SK-N-SH (cell line): Measurements from ENCODE around the gene TAS2R3. TPM values are rescaled to one million over a fixed set of nuclear protein-coding genes. Genes with fewer than 3 reads are reported as not detected.

Source experiments
- CTCF ChIA-PET: fragments of 300-600, 350-600 bp; formaldehyde crosslinking; extraction: SDS; loops from one replicate; lab custom pipeline; 2021; lab: Yijun Ruan, JAX
- POLR2A ChIA-PET: fragments of 350-600 bp; sonication (Branson Sonifier 250); formaldehyde crosslinking; extraction: SDS; loops from one replicate; lab custom pipeline; 2020; ENCODE audit warnings: antibody characterized with exemption, inconsistent platforms; lab: Yijun Ruan, JAX
- DNase-seq: peaks from one replicate; pipeline ENCODE4 v3.0.0; 2012
- H2AFZ ChIP-seq: fragments of 200-600 bp; sonication (generic); 2 replicates; pipeline ENCODE4 v1.8.1; 2016; ENCODE audit warnings: antibody characterized with exemption, mild to moderate bottlenecking, low read depth
- H3F3A ChIP-seq: fragments of 200-600 bp; sonication (generic); replicated peaks from 2 replicates; pipeline ENCODE3; 2016; ENCODE audit warnings: antibody characterized with exemption, mild to moderate bottlenecking; ENCODE audit not compliant: insufficient read depth
- H3K27ac ChIP-seq, 2 experiments: fragments of 200-500 bp in 1 of 2; fragments of 200-600 bp in 1 of 2; sonication (Bioruptor generic) in 1 of 2; sonication (generic), shearing (Covaris generic) in 1 of 2; 2 replicates each; pipeline versions ENCODE4 v1.5.1 to v1.6.1; 2014 to 2016; ENCODE audit warnings: low read depth in 2 of 2, inconsistent platforms in 1 of 2, low read length in 1 of 2, mild to moderate bottlenecking in 1 of 2, mixed read lengths in 1 of 2
- H3K27me3 ChIP-seq: fragments of 200-600 bp; sonication (generic), shearing (Covaris generic); 2 replicates; pipeline ENCODE4 v1.6.1; 2016; ENCODE audit warnings: mixed run types; ENCODE audit not compliant: insufficient read depth
- H3K36me3 ChIP-seq, 2 experiments: fragments of 200-500 bp in 1 of 2; fragments of 200-600 bp in 1 of 2; sonication (Bioruptor generic) in 1 of 2; sonication (generic) in 1 of 2; replicated peaks in 1 of 2; 2 replicates each; pipeline versions ENCODE3 to v1.5.1; 2014 to 2016; ENCODE audit warnings: low read length in 1 of 2, mild to moderate bottlenecking in 1 of 2; ENCODE audit not compliant: insufficient read depth in 2 of 2, control insufficient read depth in 1 of 2
- H3K4me1 ChIP-seq, 2 experiments: fragments of 200-500 bp in 1 of 2; fragments of 200-600 bp in 1 of 2; sonication (Bioruptor generic) in 1 of 2; sonication (generic), shearing (Covaris generic) in 1 of 2; 2 replicates each; pipeline versions ENCODE4 v1.5.1 to v1.6.1; 2014 to 2016; ENCODE audit warnings: low read depth in 1 of 2, low read length in 1 of 2, mixed run types in 1 of 2; ENCODE audit not compliant: insufficient read depth in 2 of 2, control insufficient read depth in 1 of 2
- H3K4me2 ChIP-seq: fragments of 200-600 bp; sonication (generic), shearing (Covaris generic); 2 replicates; pipeline ENCODE4 v1.6.1; 2017; ENCODE audit warnings: mixed run types
- H3K4me3 ChIP-seq, 2 experiments: fragments of 200-500 bp in 1 of 2; fragments of 200-600 bp in 1 of 2; sonication (Bioruptor generic) in 1 of 2; sonication (generic), shearing (Covaris generic) in 1 of 2; 2 replicates each; pipeline versions ENCODE4 v1.5.1 to v1.8.1; 2014 to 2016; ENCODE audit warnings: low read depth in 2 of 2, inconsistent platforms in 1 of 2, low read length in 1 of 2, mild to moderate bottlenecking in 1 of 2, mixed read lengths in 1 of 2, moderate library complexity in 1 of 2
- H3K79me2 ChIP-seq: fragments of 200-600 bp; sonication (generic); 2 replicates; pipeline ENCODE4 v1.8.1; 2017; ENCODE audit warnings: mild to moderate bottlenecking; ENCODE audit not compliant: insufficient read depth
- H3K9ac ChIP-seq: fragments of 200-600 bp; sonication (generic); 2 replicates; pipeline ENCODE4 v1.6.1; 2017; ENCODE audit warnings: mixed run types
- H3K9me2 ChIP-seq: fragments of 200-600 bp; sonication (generic); 2 replicates; pipeline ENCODE4 v1.6.1; 2017; ENCODE audit warnings: mixed run types
- H3K9me3 ChIP-seq: fragments of 200-600 bp; sonication (generic); 2 replicates; pipeline ENCODE4 v1.6.1; 2017; ENCODE audit warnings: mixed run types, mild to moderate bottlenecking, moderate library complexity
- H4K20me1 ChIP-seq: fragments of 200-600 bp; sonication (generic); 2 replicates; pipeline ENCODE4 v1.6.1; 2017; ENCODE audit warnings: mild to moderate bottlenecking, mixed run types; ENCODE audit not compliant: insufficient read depth
- FOXJ3 ChIP-seq: sonication (generic); formaldehyde crosslinking; IDR thresholded peaks from 2 replicates; pipeline ENCODE4 v1.5.1; 2020; ENCODE audit warnings: mild to moderate bottlenecking, missing genetic modification reagents
- FOXM1 ChIP-seq: IDR thresholded peaks from 2 replicates; pipeline ENCODE4 v1.4.0; 2012; ENCODE audit warnings: low read depth, mild to moderate bottlenecking
- GATA2 ChIP-seq: sonication (generic); formaldehyde crosslinking; IDR thresholded peaks from 2 replicates; pipeline ENCODE4 v1.5.0; 2020; ENCODE audit warnings: mild to moderate bottlenecking, missing genetic modification reagents
- NRF1 ChIP-seq: IDR thresholded peaks from 2 replicates; pipeline ENCODE4 v1.6.1; 2012; ENCODE audit warnings: low read depth, mild to moderate bottlenecking, low read length
- RAD21 ChIP-seq: IDR thresholded peaks from 2 replicates; pipeline ENCODE4 v1.6.1; 2012; ENCODE audit warnings: mild to moderate bottlenecking, low read length
- REST ChIP-seq: IDR thresholded peaks from 2 replicates; pipeline ENCODE4 v1.6.1; 2012; ENCODE audit warnings: mild to moderate bottlenecking, low read depth, low read length, moderate library complexity
- RFX5 ChIP-seq: IDR thresholded peaks from 2 replicates; pipeline ENCODE4 v1.6.1; 2012; ENCODE audit warnings: mild to moderate bottlenecking, improper control_type of control experiment, low read length
- SIN3A ChIP-seq: IDR thresholded peaks from 2 replicates; pipeline ENCODE4 v1.6.1; 2012; ENCODE audit warnings: low read depth, mild to moderate bottlenecking, low read length, moderate library complexity, borderline replicate concordance
- USF1 ChIP-seq: IDR thresholded peaks from 2 replicates; pipeline ENCODE4 v1.4.0; 2012; ENCODE audit warnings: low read depth, borderline replicate concordance
- USF2 ChIP-seq: fragments of 150-350 bp; IDR thresholded peaks from 2 replicates; pipeline ENCODE4 v1.6.1; 2017; ENCODE audit warnings: antibody characterized with exemption, low read length, low read depth, borderline replicate concordance
- WGBS: methylation state at CpG from one replicate; pipeline ENCODE4 v1.1.6; 2017; ENCODE audit warnings: low lambda C conversion rate; 5-methylcytosine and 5-hydroxymethylcytosine counted together
- polyA plus RNA-seq, 3 experiments: library from polyadenylated mRNA; depleted of rRNA; stranded (reverse); fragments of >200 nt; gene quantifications; 2 replicates each; pipeline ENCODE4 v1.2.3, GENCODE V29; 2012

The TAS2R3 gene
- polyA plus RNA-seq, 1 of the 3 experiments (the other 2 are of a cell fraction): not detected

- no peaks in the 10 kb centered on the region for H3K9me2 ChIP-seq
- WGBS: 74% methylated on average over 2 of the region's 2 CpGs
- H3F3A ChIP-seq: no peaks in the 10 kb centered on the region
- H3K4me2 ChIP-seq: no peak overlapping the region
- H2AFZ ChIP-seq: no peak overlapping the region
- peaks cover 0 to 7% of the 10 kb centered on the region in 2 experiments for H3K36me3 ChIP-seq
- H3K27me3 ChIP-seq: no peaks in the 10 kb centered on the region
- POLR2A ChIA-PET: no interaction called here
- no peaks in the 10 kb centered on the region for H3K4me1 ChIP-seq
- H4K20me1 ChIP-seq: no peaks in the 10 kb centered on the region
- TF ChIP-seq FOXM1 (no peak), REST (no peak), USF2 (no peak), RAD21 (no peak)
- TF ChIP-seq, all 33 proteins: peak for 0
- no peaks in the 10 kb centered on the region for H3K79me2 ChIP-seq
- H3K9ac ChIP-seq: no peak overlapping the region
- CTCF ChIA-PET: interaction anchor here (0.8 to 2.1 kb wide), 5 partner anchors 10 to 716 kb away, joined by 3 to 14 read pairs (median 3); partner anchors contain the start of gene SSBP1
- H3K9me3 ChIP-seq: no peaks in the 10 kb centered on the region
- DNase-seq: no peak
- no peak overlapping the region for H3K27ac ChIP-seq
- H3K4me3 ChIP-seq: no peak overlapping the region
Observed at GRCh38 chr7:141788296-141788695, 24.4 kb downstream of the TAS2R3 start.

GRCh38 chr7:141789917-141790316 lies 26.0 kb downstream of the TAS2R3 start, which contains the start of gene TAS2R5:
Gene TAS2R5 (plus strand): TSS chr7:141790217. CDS start chr7:141790362, 145 bp downstream.
- Histone ChIP-seq H3K36me3 (peaks cover 0 to 7% of the 10 kb centered on the region in 2 experiments), H3K9ac (no peak within 1 kb of the TSS), H3K4me3 (no peak within 1 kb of the TSS), H3K27ac (no peak within 1 kb of the TSS), H2AFZ (no peak within 1 kb of the TSS), H3F3A (no peaks in the 10 kb centered on the region), H3K4me1 (no peaks in the 10 kb centered on the region), H3K9me3 (no peaks in the 10 kb centered on the region), H3K9me2 (no peaks in the 10 kb centered on the region), H3K79me2 (no peaks in the 10 kb centered on the region), H4K20me1 (no peaks in the 10 kb centered on the region), H3K27me3 (no peaks in the 10 kb centered on the region), H3K4me2 (no peak within 1 kb of the TSS)
- TF ChIP-seq GATA2 (CRISPR knock-in tag) (no peak), RFX5 (no peak), NRF1 (no peak), USF1 (no peak), FOXJ3 (CRISPR knock-in tag) (no peak), SIN3A (no peak)
- 76% methylated on average over 5 of the region's 5 CpGs for WGBS
- DNase-seq: no peak
- POLR2A ChIA-PET: no interaction called here
- CTCF ChIA-PET: interaction anchor here (1.2 kb wide), 1 partner anchor 414 kb away, joined by 3 read pairs; no protein-coding TSS in a partner anchor
